ENCODE data around the gene PANX1.
"Not testable (repeated sequence)": the region's sequence is repeated elsewhere in the genome, so short reads cannot be mapped to it uniquely, and the experiment has no call there.

The PANX1 gene

GRCh38 chr11:94150704-94151685, 22.4 kb downstream of the PANX1 start:
- DNase-seq, result no peak

- no peak for DNase-seq
Measured at GRCh38 chr11:94151903-94152677, 23.4 kb downstream of the PANX1 start.

GRCh38 chr11:94152678-94153065, 24.0 kb downstream of the PANX1 start:
- no peak for DNase-seq

- DNase-seq, result no peak
Measured at GRCh38 chr11:94153320-94153719, 24.7 kb downstream of the PANX1 start.

GRCh38 chr11:94154095-94154856, 25.6 kb downstream of the PANX1 start:
- DNase-seq, result no peak

- not testable (repeated sequence) for DNase-seq
Measured at GRCh38 chr11:94157339-94157738, 28.7 kb downstream of the PANX1 start.

- no peak for DNase-seq
Measured at GRCh38 chr11:94168882-94169281, 40.2 kb downstream of the PANX1 start.

- DNase-seq, result no peak
Measured at GRCh38 chr11:94169516-94169915, 40.9 kb downstream of the PANX1 start.

- no peak for DNase-seq
Measured at GRCh38 chr11:94169930-94170545, 41.4 kb downstream of the PANX1 start.

- DNase-seq, result no peak
Measured at GRCh38 chr11:94170953-94171352, 42.3 kb downstream of the PANX1 start.

- peak in 1 of 2 donors; percentile 22 for DNase-seq
Measured at GRCh38 chr11:94171693-94172440, 43.2 kb downstream of the PANX1 start.

GRCh38 chr11:94175535-94175934, 46.9 kb downstream of the PANX1 start:
- DNase-seq, result no peak

- DNase-seq, result no peak
Measured at GRCh38 chr11:94178331-94178730, 49.7 kb downstream of the PANX1 start.

GRCh38 chr11:94179696-94180095, 51.1 kb downstream of the PANX1 start:
- no peak for DNase-seq

- no peak for DNase-seq
Measured at GRCh38 chr11:94181526-94181925, 52.9 kb downstream of the PANX1 start.

GRCh38 chr11:94181943-94182342, 53.3 kb downstream of the PANX1 start:
- no peak for DNase-seq

GRCh38 chr11:94183251-94183885, 54.7 kb downstream of the PANX1 start:
- no peak for DNase-seq

- peak; percentile 11 to 19 for DNase-seq
Measured at GRCh38 chr11:94183886-94184264, 55.2 kb downstream of the PANX1 start.

- DNase-seq, result no peak
Measured at GRCh38 chr11:94184362-94184761, 55.7 kb downstream of the PANX1 start.

GRCh38 chr11:94184846-94185245, 56.2 kb downstream of the PANX1 start:
- no peak for DNase-seq

GRCh38 chr11:94185416-94186084, 56.9 kb downstream of the PANX1 start:
- no peak for DNase-seq

Measured in CD4-positive, alpha-beta T cell treated with Interferon alpha-2 for 1 hour (primary cell).